Psoas muscle (tissue), 8 donors: Measurements from ENCODE around the gene GLIS2. TPM values are rescaled to one million over a fixed set of nuclear protein-coding genes. Genes with fewer than 3 reads are reported as not detected.

Experiments
- ATAC-seq, 4 donors: fragments of 200-7000 bp; cut with Tn5 transposase; one replicate each; pipeline ENCODE4 v1.9.1; 2020; ENCODE audit warnings: moderate library complexity in 3 of 4, mild to moderate bottlenecking in 2 of 4
- DNase-seq, 2 donors: peaks; one replicate each; pipeline ENCODE4 v3.0.0-alpha.2; 2020
- H3K27ac ChIP-seq: fragments of 200-600 bp; one replicate; pipeline ENCODE4 v1.8.0; 2022
- H3K27me3 ChIP-seq, 3 donors: fragments of 200-600 bp in 1 of 3; one replicate each; pipeline versions ENCODE4 v1.6.1 to v1.8.0; 2013 to 2022; ENCODE audit warnings: low read length in 2 of 3, mild to moderate bottlenecking in 2 of 3, moderate library complexity in 1 of 3; ENCODE audit not compliant: insufficient read depth in 3 of 3
- H3K36me3 ChIP-seq, 2 donors: fragments of 200-600 bp in 1 of 2; one replicate each; pipeline versions ENCODE4 v1.6.1 to v1.8.0; 2013 to 2022; ENCODE audit warnings: low read depth in 1 of 2, mild to moderate bottlenecking in 1 of 2, moderate library complexity in 1 of 2; ENCODE audit not compliant: insufficient read depth in 1 of 2
- H3K4me1 ChIP-seq: fragments of 200-600 bp; one replicate; pipeline ENCODE4 v1.8.0; 2022
- H3K4me3 ChIP-seq: fragments of 200-600 bp; one replicate; pipeline ENCODE4 v1.8.0; 2022; ENCODE audit warnings: mild to moderate bottlenecking
- H3K9me3 ChIP-seq: fragments of 200-600 bp; one replicate; pipeline ENCODE4 v1.8.0; 2022
- CTCF ChIP-seq: fragments of 200-600 bp; IDR thresholded peaks from one replicate; pipeline ENCODE4 v1.8.0; 2022; ENCODE audit warnings: antibody characterized with exemption
- WGBS, 3 donors: extraction: QIAGEN DNeasy Blood & Tissue Kit; methylation state at CpG; one replicate each; pipeline versions ENCODE4 v1.1.6 to v1.1.7; 2013; 5-methylcytosine and 5-hydroxymethylcytosine counted together
- intact Hi-C, 2 donors: fragments of 100-400 bp; cut with DNase I; formaldehyde crosslinking; loops; one replicate each; pipeline versions ENCODE4 v1.11.0 to v1.14.2; 2022
- polyA plus RNA-seq, 3 donors: library from polyadenylated mRNA; stranded (reverse); fragments of 200-250 nt; gene quantifications; one replicate each; pipeline ENCODE4 v1.2.3, GENCODE V29; 2013
- total RNA-seq, 4 donors: library from RNA; stranded (reverse); fragmentation: NEBNext Ultra II Directional in 2 of 4; extraction: Animal tissue kit (Norgen Biotek cat#: 25700) in 2 of 4; gene quantifications; one replicate each; pipeline versions ENCODE4 v1.2.1 to v1.2.4, GENCODE V29; 2021 to 2023
- donor health status: healthy with polysubstance abuse.
- donor health status: DM: no; HTN: no; CAD: no; lungs with moderate emphysema.
- donor health status: Bipolar disorder and iron deficiency.
- donor health status: healthy.
- donor health status: DM: yes; HTN: yes; CAD: no.
- donor health status: DM: no; HTN: no; CAD: no.
- donor health status: DM: no; HTN: no; CAD: no.
- donor health status: DM: yes; HTN: yes; CAD: no.

Gene GLIS2
- total and polyA plus RNA-seq, 7 donors, result 0.96 to 3.3 (median 1.7) TPM

GRCh38 chr16:4347765-4348509, 32.1 kb downstream of the GLIS2 start:
- intact Hi-C loops, result no loop called here
- peaks cover 45% of the 10 kb centered on the region for H3K4me1 ChIP-seq
- no peak for TF ChIP-seq CTCF
- peak in 2 of 4 donors; percentile 18 to 42 for ATAC-seq
- H3K9me3 ChIP-seq, result no peaks in the 10 kb centered on the region
- no peaks in the 10 kb centered on the region for H3K27me3 ChIP-seq
- peaks cover 0 to 3% of the 10 kb centered on the region in 2 donors for H3K36me3 ChIP-seq
- H3K27ac ChIP-seq, result peak overlapping the region; percentile 53
- H3K4me3 ChIP-seq, result no peak overlapping the region
- no peak for DNase-seq
- 55 to 72% (median 65%) methylated on average over 17 of the region's 17 CpGs for WGBS, 3 donors

GRCh38 chr16:4349332-4349731, 33.5 kb downstream of the GLIS2 start:
- ATAC-seq (no peak), DNase-seq (no peak)
- no peak overlapping the region for H3K4me3 ChIP-seq
- 92 to 94% (median 94%) methylated on average over 5 of the region's 5 CpGs for WGBS, 3 donors
- intact Hi-C loops, result no loop called here
- no peaks in the 10 kb centered on the region for H3K27me3 ChIP-seq
- peaks cover 41% of the 10 kb centered on the region for H3K4me1 ChIP-seq
- H3K27ac ChIP-seq, result no peak overlapping the region
- TF ChIP-seq CTCF, result no peak
- H3K36me3 ChIP-seq, result peaks cover 0 to 3% of the 10 kb centered on the region in 2 donors
- H3K9me3 ChIP-seq, result no peaks in the 10 kb centered on the region

- DNase-seq (no peak), ATAC-seq (no peak)
- Histone ChIP-seq H3K27ac (peak overlapping the region; percentile 85), H3K27me3 (no peaks in the 10 kb centered on the region), H3K4me1 (peaks cover 36% of the 10 kb centered on the region), H3K36me3 (peaks cover 0 to 9% of the 10 kb centered on the region in 2 donors), H3K9me3 (no peaks in the 10 kb centered on the region), H3K4me3 (peak overlapping the region; percentile 72)
- no peak for TF ChIP-seq CTCF
- WGBS, 3 donors, result 32 to 36% (median 35%) methylated on average over 24 of the region's 24 CpGs
- intact Hi-C loops, result no loop called here
Observed at GRCh38 chr16:4350365-4350786, 34.5 kb downstream of the GLIS2 start.

- Histone ChIP-seq H3K27ac (peak within 1 kb of the TSS; percentile 85), H3K36me3 (peaks cover 0 to 9% of the 10 kb centered on the region in 2 donors), H3K4me1 (peaks cover 30% of the 10 kb centered on the region), H3K9me3 (no peaks in the 10 kb centered on the region), H3K27me3 (no peaks in the 10 kb centered on the region), H3K4me3 (peak within 1 kb of the TSS; percentile 72)
- peak; percentile 18 for TF ChIP-seq CTCF
- peak; percentile 92 to 94 (median 94) for ATAC-seq
- WGBS, 3 donors, result 0 to 1% (median 1%) methylated on average over 64 to 81 of the region's 81 CpGs
- intact Hi-C loops, result no loop called here
- DNase-seq, result peak; percentile 98 to 99
Observed at GRCh38 chr16:4350787-4351659, 35.2 kb downstream of the GLIS2 start, which contains the start of gene PAM16. Gene PAM16 (minus strand): TSS chr16:4351321. CDS start chr16:4351234, 87 bp downstream.
